GM23338 (cell line): ENCODE results near the gene IL6R.

Experiments
- CREB1 ChIP-seq: fragments of 250-450 bp; sonication (Bioruptor Pico); IDR thresholded peaks from 2 replicates; pipeline ENCODE4 v1.5.0; 2020; ENCODE audit warnings: low read depth, mild to moderate bottlenecking, moderate library complexity
- EZH2 ChIP-seq: fragments of 200-600 bp; sonication (generic); IDR thresholded peaks from one replicate; pipeline ENCODE4 v1.8.0; 2017; ENCODE audit warnings: antibody characterized with exemption, mild to moderate bottlenecking, low read depth; ENCODE audit not compliant: unreplicated experiment
- EZH2phosphoT487 ChIP-seq: fragments of 200-600 bp; sonication (generic); IDR thresholded peaks from one replicate; pipeline ENCODE4 v1.8.1; 2018; ENCODE audit warnings: antibody characterized with exemption; ENCODE audit not compliant: unreplicated experiment
- JUNB ChIP-seq: IDR thresholded peaks from one replicate; pipeline ENCODE4 v1.6.1; 2016; ENCODE audit warnings: antibody characterized with exemption; ENCODE audit not compliant: unreplicated experiment
- NANOG ChIP-seq: IDR thresholded peaks from 2 replicates; pipeline ENCODE4 v1.6.1; 2016; ENCODE audit warnings: antibody characterized with exemption, borderline replicate concordance
- POLR2AphosphoS5 ChIP-seq: IDR thresholded peaks from 2 replicates; pipeline ENCODE4 v1.6.1; 2016; ENCODE audit warnings: antibody characterized with exemption, low read depth
- ZNF331 ChIP-seq: fragments of 250-450 bp; sonication (Bioruptor Pico); IDR thresholded peaks from 2 replicates; pipeline ENCODE4 v1.5.0; 2020; ENCODE audit warnings: low read depth, mild to moderate bottlenecking, moderate library complexity
- TF ChIP-seq, protein P1 (sequence below), 2 experiments: fragments of 200-600 bp in 1 of 2; sonication (generic) in 1 of 2; conservative IDR thresholded peaks; 2 replicates each; pipeline versions ENCODE4 v1.5.1 to v1.6.1; 2016 to 2017; ENCODE audit warnings: antibody characterized with exemption in 2 of 2, low read depth in 2 of 2, mild to moderate bottlenecking in 2 of 2, moderate library complexity in 1 of 2
- TF ChIP-seq, protein P2 (sequence below): IDR thresholded peaks from one replicate; pipeline ENCODE4 v1.6.1; 2018; ENCODE audit warnings: antibody characterized with exemption; ENCODE audit not compliant: unreplicated experiment
- TF ChIP-seq, protein P3 (sequence below): IDR thresholded peaks from 2 replicates; pipeline ENCODE4 v1.6.1; 2016; ENCODE audit warnings: antibody characterized with exemption

DNA sequence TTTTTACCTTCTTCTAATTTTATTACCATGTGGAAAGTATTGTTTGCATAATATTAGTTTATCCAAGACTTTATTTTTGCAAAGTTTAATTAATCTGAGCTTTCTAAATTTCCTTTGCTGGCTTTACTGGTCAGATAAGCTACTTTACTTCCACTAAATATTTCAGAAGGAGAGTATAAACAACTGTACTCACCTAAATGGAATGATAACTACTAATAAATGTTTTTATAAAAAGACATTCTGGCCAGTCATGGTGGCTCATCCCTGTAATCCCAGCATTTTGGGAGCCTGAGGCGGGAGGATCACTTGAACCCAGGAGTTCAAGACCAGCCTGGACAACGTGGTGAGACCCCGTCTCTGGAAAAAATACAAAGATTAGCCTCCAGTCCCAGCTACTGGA, 43.8 kb upstream of the IL6R start:
- TF ChIP-seq, protein P1, sequence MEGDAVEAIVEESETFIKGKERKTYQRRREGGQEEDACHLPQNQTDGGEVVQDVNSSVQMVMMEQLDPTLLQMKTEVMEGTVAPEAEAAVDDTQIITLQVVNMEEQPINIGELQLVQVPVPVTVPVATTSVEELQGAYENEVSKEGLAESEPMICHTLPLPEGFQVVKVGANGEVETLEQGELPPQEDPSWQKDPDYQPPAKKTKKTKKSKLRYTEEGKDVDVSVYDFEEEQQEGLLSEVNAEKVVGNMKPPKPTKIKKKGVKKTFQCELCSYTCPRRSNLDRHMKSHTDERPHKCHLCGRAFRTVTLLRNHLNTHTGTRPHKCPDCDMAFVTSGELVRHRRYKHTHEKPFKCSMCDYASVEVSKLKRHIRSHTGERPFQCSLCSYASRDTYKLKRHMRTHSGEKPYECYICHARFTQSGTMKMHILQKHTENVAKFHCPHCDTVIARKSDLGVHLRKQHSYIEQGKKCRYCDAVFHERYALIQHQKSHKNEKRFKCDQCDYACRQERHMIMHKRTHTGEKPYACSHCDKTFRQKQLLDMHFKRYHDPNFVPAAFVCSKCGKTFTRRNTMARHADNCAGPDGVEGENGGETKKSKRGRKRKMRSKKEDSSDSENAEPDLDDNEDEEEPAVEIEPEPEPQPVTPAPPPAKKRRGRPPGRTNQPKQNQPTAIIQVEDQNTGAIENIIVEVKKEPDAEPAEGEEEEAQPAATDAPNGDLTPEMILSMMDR (conservative IDR thresholded peaks at IDR 0.05; ENCODE audit: low read depth in 2 of 2) = no peak
- no peak for TF ChIP-seq EZH2phosphoT487
- TF ChIP-seq NANOG = no peak
- no peak for TF ChIP-seq POLR2AphosphoS5
- TF ChIP-seq EZH2 = no peak
- no peak for TF ChIP-seq ZNF331 (CRISPR knock-in tag)
- TF ChIP-seq, protein P2, sequence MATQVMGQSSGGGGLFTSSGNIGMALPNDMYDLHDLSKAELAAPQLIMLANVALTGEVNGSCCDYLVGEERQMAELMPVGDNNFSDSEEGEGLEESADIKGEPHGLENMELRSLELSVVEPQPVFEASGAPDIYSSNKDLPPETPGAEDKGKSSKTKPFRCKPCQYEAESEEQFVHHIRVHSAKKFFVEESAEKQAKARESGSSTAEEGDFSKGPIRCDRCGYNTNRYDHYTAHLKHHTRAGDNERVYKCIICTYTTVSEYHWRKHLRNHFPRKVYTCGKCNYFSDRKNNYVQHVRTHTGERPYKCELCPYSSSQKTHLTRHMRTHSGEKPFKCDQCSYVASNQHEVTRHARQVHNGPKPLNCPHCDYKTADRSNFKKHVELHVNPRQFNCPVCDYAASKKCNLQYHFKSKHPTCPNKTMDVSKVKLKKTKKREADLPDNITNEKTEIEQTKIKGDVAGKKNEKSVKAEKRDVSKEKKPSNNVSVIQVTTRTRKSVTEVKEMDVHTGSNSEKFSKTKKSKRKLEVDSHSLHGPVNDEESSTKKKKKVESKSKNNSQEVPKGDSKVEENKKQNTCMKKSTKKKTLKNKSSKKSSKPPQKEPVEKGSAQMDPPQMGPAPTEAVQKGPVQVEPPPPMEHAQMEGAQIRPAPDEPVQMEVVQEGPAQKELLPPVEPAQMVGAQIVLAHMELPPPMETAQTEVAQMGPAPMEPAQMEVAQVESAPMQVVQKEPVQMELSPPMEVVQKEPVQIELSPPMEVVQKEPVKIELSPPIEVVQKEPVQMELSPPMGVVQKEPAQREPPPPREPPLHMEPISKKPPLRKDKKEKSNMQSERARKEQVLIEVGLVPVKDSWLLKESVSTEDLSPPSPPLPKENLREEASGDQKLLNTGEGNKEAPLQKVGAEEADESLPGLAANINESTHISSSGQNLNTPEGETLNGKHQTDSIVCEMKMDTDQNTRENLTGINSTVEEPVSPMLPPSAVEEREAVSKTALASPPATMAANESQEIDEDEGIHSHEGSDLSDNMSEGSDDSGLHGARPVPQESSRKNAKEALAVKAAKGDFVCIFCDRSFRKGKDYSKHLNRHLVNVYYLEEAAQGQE = no peak
- no peak for TF ChIP-seq JUNB
- no peak for TF ChIP-seq CREB1
- TF ChIP-seq, protein P3, sequence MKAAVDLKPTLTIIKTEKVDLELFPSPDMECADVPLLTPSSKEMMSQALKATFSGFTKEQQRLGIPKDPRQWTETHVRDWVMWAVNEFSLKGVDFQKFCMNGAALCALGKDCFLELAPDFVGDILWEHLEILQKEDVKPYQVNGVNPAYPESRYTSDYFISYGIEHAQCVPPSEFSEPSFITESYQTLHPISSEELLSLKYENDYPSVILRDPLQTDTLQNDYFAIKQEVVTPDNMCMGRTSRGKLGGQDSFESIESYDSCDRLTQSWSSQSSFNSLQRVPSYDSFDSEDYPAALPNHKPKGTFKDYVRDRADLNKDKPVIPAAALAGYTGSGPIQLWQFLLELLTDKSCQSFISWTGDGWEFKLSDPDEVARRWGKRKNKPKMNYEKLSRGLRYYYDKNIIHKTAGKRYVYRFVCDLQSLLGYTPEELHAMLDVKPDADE = no peak
